Right lobe of liver (tissue), 4 donors: Measurements from ENCODE around the gene OR10J1.

ENCODE experiments used
- CTCF ChIP-seq, 4 donors: fragments of 200-600 bp in 3 of 4; fragments of 450-650 bp in 1 of 4; IDR thresholded peaks; one replicate each; pipeline versions ENCODE4 v1.5.1 to v1.8.0; 2016 to 2022; ENCODE audit warnings: antibody characterized with exemption in 4 of 4, mild to moderate bottlenecking in 2 of 4
- POLR2A ChIP-seq: fragments of 450-650 bp; IDR thresholded peaks from one replicate; pipeline ENCODE4 v1.6.1; 2017; ENCODE audit warnings: antibody characterized with exemption, mild to moderate bottlenecking
- donor health status: DM: no; HTN: no; CAD: no.
- donor health status: DM: no; HTN: no; CAD: no.
- donor health status: DM: no; HTN: yes; CAD: no.

- TF ChIP-seq CTCF (IDR thresholded peaks at IDR 0.05) (no peak), POLR2A (no peak)
These were observed 28.8 kb downstream of the OR10J1 start for GRCh38 chr1:159468321-159468720.
